Naive thymus-derived CD4-positive, alpha-beta T cell (primary cell): ENCODE data around the gene CEP126. TPM values are rescaled to one million over a fixed set of nuclear protein-coding genes. Genes with fewer than 3 reads are reported as not detected.
"Not testable (repeated sequence)": the region's sequence is repeated elsewhere in the genome, so short reads cannot be mapped to it uniquely, and the experiment has no call there.

Experiments used
- ATAC-seq: fragments of 150-1000 bp; cut with Tn5 transposase; 2 replicates; pipeline ENCODE4 v1.10.0; 2021; ENCODE audit warnings: mild to moderate bottlenecking, moderate library complexity
- CTCF ChIA-PET: fragments of 350-600 bp; sonication (Branson Sonifier 250); formaldehyde crosslinking; loops from one replicate; lab custom pipeline; 2021; ENCODE audit warnings: antibody characterized with exemption; lab: Charles Lee
- POLR2A ChIA-PET: fragments of 350-600 bp; sonication (Branson Sonifier 250); formaldehyde crosslinking; loops from one replicate; lab custom pipeline; 2021; ENCODE audit warnings: antibody characterized with exemption, inconsistent platforms; lab: Charles Lee
- DNase-seq, 9 donors: peaks; one replicate each; pipeline versions ENCODE4 v3.0.0 to v3.0.0-alpha.2; 2020 to 2022; ENCODE audit warnings: mixed read lengths in 1 of 9
- H3K27ac ChIP-seq: one replicate; pipeline ENCODE4 v1.7.0; 2013; ENCODE audit warnings: mild to moderate bottlenecking, low read depth, low read length, moderate library complexity
- H3K27me3 ChIP-seq, 2 donors: one replicate each; pipeline ENCODE4 v1.7.0; 2013; ENCODE audit warnings: low read length in 2 of 2, mild to moderate bottlenecking in 2 of 2, moderate library complexity in 2 of 2; ENCODE audit not compliant: control insufficient read depth in 2 of 2, insufficient read depth in 2 of 2
- H3K36me3 ChIP-seq, 3 experiments: 1 replicate in 2 of 3; 2 replicates in 1 of 3; pipeline ENCODE4 v1.7.0; 2013; ENCODE audit warnings: low read length in 3 of 3, mild to moderate bottlenecking in 3 of 3, moderate library complexity in 1 of 3; ENCODE audit not compliant: insufficient read depth in 3 of 3, control insufficient read depth in 2 of 3
- H3K4me1 ChIP-seq, 2 donors: one replicate each; pipeline ENCODE4 v1.7.0; 2013; ENCODE audit warnings: low read length in 2 of 2, mild to moderate bottlenecking in 2 of 2, moderate library complexity in 1 of 2; ENCODE audit not compliant: control insufficient read depth in 2 of 2, insufficient read depth in 2 of 2
- H3K4me3 ChIP-seq: 2 replicates; pipeline ENCODE4 v1.7.0; 2013; ENCODE audit warnings: mild to moderate bottlenecking, low read length
- H3K9me3 ChIP-seq, 3 experiments: 1 replicate in 2 of 3; 2 replicates in 1 of 3; pipeline ENCODE4 v1.7.0; 2013; ENCODE audit warnings: low read length in 3 of 3; ENCODE audit not compliant: control insufficient read depth in 2 of 3
- H3K27ac Mint-ChIP-seq, 9 donors: one replicate each; pipeline ENCODE4 v1.8.0; 2020 to 2022; ENCODE audit warnings: mixed read lengths in 9 of 9, mild to moderate bottlenecking in 8 of 9, moderate library complexity in 5 of 9, inconsistent platforms in 2 of 9
- H3K27me3 Mint-ChIP-seq, 5 donors: one replicate each; pipeline ENCODE4 v1.8.0; 2021 to 2022; ENCODE audit warnings: mixed read lengths in 5 of 5, mild to moderate bottlenecking in 1 of 5
- H3K36me3 Mint-ChIP-seq, 5 donors: one replicate each; pipeline ENCODE4 v1.8.0; 2020 to 2022; ENCODE audit warnings: mixed read lengths in 5 of 5, mild to moderate bottlenecking in 3 of 5, inconsistent platforms in 1 of 5
- H3K4me1 Mint-ChIP-seq, 7 donors: one replicate each; pipeline ENCODE4 v1.8.0; 2020 to 2022; ENCODE audit warnings: mixed read lengths in 7 of 7, mild to moderate bottlenecking in 3 of 7, inconsistent platforms in 1 of 7
- H3K4me3 Mint-ChIP-seq, 10 donors: one replicate each; pipeline ENCODE4 v1.8.0; 2020 to 2022; ENCODE audit warnings: mild to moderate bottlenecking in 10 of 10, mixed read lengths in 10 of 10, moderate library complexity in 6 of 10, inconsistent platforms in 2 of 10
- H3K9me3 Mint-ChIP-seq, 11 donors: one replicate each; pipeline ENCODE4 v1.8.0; 2020 to 2022; ENCODE audit warnings: mixed read lengths in 11 of 11, mild to moderate bottlenecking in 4 of 11, inconsistent platforms in 1 of 11, moderate library complexity in 1 of 11
- intact Hi-C, 2 donors: fragments of 100-400 bp; cut with micrococcal nuclease; formaldehyde crosslinking; loops; one replicate each; pipeline ENCODE4 v1.15.1; 2023
- polyA plus RNA-seq, 2 donors: library from polyadenylated mRNA; unstranded; fragments of 300-500 nt; fragmentation: Illumina TruSeq; gene quantifications; one replicate each; pipeline ENCODE4 v1.2.3, GENCODE V29; 2021
- total RNA-seq, 6 experiments: library from RNA in 5 of 6; stranded (reverse) in 5 of 6; gene quantifications; 1 replicate in 5 of 6; 2 replicates in 1 of 6; pipeline ENCODE4 v1.2.3 and lab custom pipeline; 2021 to 2026

The CEP126 gene
- total and polyA plus RNA-seq, 7 experiments from 2014 or later = 0.21 to 3.4 (median 1.8) TPM

- no peak for DNase-seq
- ATAC-seq = no peak
- H3K9me3 Mint-ChIP-seq = no peaks in the 10 kb centered on the region
- H3K27me3 Mint-ChIP-seq = no peaks in the 10 kb centered on the region
- no peaks in the 10 kb centered on the region for H3K9me3 ChIP-seq
- ChIA-PET POLR2A (no interaction called here), CTCF (no interaction called here)
- no peaks in the 10 kb centered on the region for H3K27me3 ChIP-seq
- H3K4me3 ChIP-seq = no peak overlapping the region
- no peak overlapping the region for H3K4me3 Mint-ChIP-seq
- no peaks in the 10 kb centered on the region for H3K4me1 ChIP-seq
- H3K27ac Mint-ChIP-seq = no peak overlapping the region
- H3K36me3 Mint-ChIP-seq = peaks cover 0 to 21% (median 9%) of the 10 kb centered on the region in 5 donors
- intact Hi-C loops = no loop called here
- H3K27ac ChIP-seq = no peak overlapping the region
- H3K36me3 ChIP-seq = no peaks in the 10 kb centered on the region
- H3K4me1 Mint-ChIP-seq = no peaks in the 10 kb centered on the region
Observed at GRCh38 chr11:101949680-101950220, 34.9 kb downstream of the CEP126 start.

GRCh38 chr11:101955278-101955677, 40.5 kb downstream of the CEP126 start:
- Histone ChIP-seq H3K4me3 (no peak overlapping the region), H3K9me3 (no peaks in the 10 kb centered on the region), H3K4me1 (no peaks in the 10 kb centered on the region), H3K27ac (no peak overlapping the region), H3K36me3 (no peaks in the 10 kb centered on the region), H3K27me3 (no peaks in the 10 kb centered on the region)
- ChIA-PET POLR2A (no interaction called here), CTCF (no interaction called here)
- ATAC-seq (no peak), DNase-seq (no peak)
- Mint-ChIP-seq H3K4me1 (no peaks in the 10 kb centered on the region), H3K27ac (no peak overlapping the region), H3K9me3 (peaks cover 0 to 2% (median 0%) of the 10 kb centered on the region in 11 donors), H3K4me3 (no peak overlapping the region), H3K27me3 (no peaks in the 10 kb centered on the region), H3K36me3 (peaks cover 0 to 45% (median 29%) of the 10 kb centered on the region in 5 donors)
- intact Hi-C loops = no loop called here

GRCh38 chr11:101955701-101956100, 40.9 kb downstream of the CEP126 start:
- no peaks in the 10 kb centered on the region for H3K9me3 ChIP-seq
- Mint-ChIP-seq H3K4me3 (no peak overlapping the region), H3K27me3 (no peaks in the 10 kb centered on the region), H3K27ac (no peak overlapping the region), H3K36me3 (peaks cover 0 to 46% (median 29%) of the 10 kb centered on the region in 5 donors), H3K9me3 (peaks cover 0 to 2% (median 0%) of the 10 kb centered on the region in 11 donors), H3K4me1 (no peaks in the 10 kb centered on the region)
- POLR2A ChIA-PET = no interaction called here
- no peak overlapping the region for H3K4me3 ChIP-seq
- DNase-seq (no peak), ATAC-seq (no peak)
- no peaks in the 10 kb centered on the region for H3K36me3 ChIP-seq
- intact Hi-C loops = no loop called here
- CTCF ChIA-PET = no interaction called here
- H3K4me1 ChIP-seq = no peaks in the 10 kb centered on the region
- H3K27ac ChIP-seq = no peak overlapping the region
- H3K27me3 ChIP-seq = no peaks in the 10 kb centered on the region

- no peak overlapping the region for H3K27ac ChIP-seq
- Mint-ChIP-seq H3K9me3 (peaks cover 0 to 2% (median 0%) of the 10 kb centered on the region in 11 donors), H3K4me3 (no peak overlapping the region), H3K4me1 (no peaks in the 10 kb centered on the region), H3K36me3 (peaks cover 0 to 57% (median 35%) of the 10 kb centered on the region in 5 donors), H3K27ac (no peak overlapping the region), H3K27me3 (no peaks in the 10 kb centered on the region)
- H3K4me3 ChIP-seq = no peak overlapping the region
- intact Hi-C loops = no loop called here
- H3K27me3 ChIP-seq = no peaks in the 10 kb centered on the region
- POLR2A ChIA-PET = no interaction called here
- CTCF ChIA-PET = no interaction called here
- DNase-seq (no peak), ATAC-seq (no peak)
- no peaks in the 10 kb centered on the region for H3K9me3 ChIP-seq
- H3K4me1 ChIP-seq = no peaks in the 10 kb centered on the region
- H3K36me3 ChIP-seq = no peaks in the 10 kb centered on the region
Observed at GRCh38 chr11:101960231-101960630, 45.4 kb downstream of the CEP126 start.

- H3K27me3 Mint-ChIP-seq, H3K9me3 Mint-ChIP-seq, H3K4me3 Mint-ChIP-seq, ATAC-seq, H3K27ac ChIP-seq, H3K4me1 Mint-ChIP-seq, H3K36me3 ChIP-seq, H3K27me3 ChIP-seq, intact Hi-C loops, DNase-seq, H3K9me3 ChIP-seq, H3K4me3 ChIP-seq, POLR2A ChIA-PET, CTCF ChIA-PET, H3K4me1 ChIP-seq, H3K27ac Mint-ChIP-seq: not testable (repeated sequence)
- peaks cover 0 to 37% (median 22%) of the 10 kb centered on the region in 5 donors for H3K36me3 Mint-ChIP-seq
Observed at GRCh38 chr11:101964200-101964599, 49.4 kb downstream of the CEP126 start.

- intact Hi-C loops = no loop called here
- ATAC-seq (no peak), DNase-seq (no peak)
- Histone ChIP-seq H3K27me3 (no peaks in the 10 kb centered on the region), H3K4me3 (no peak overlapping the region), H3K9me3 (no peaks in the 10 kb centered on the region), H3K27ac (no peak overlapping the region), H3K36me3 (no peaks in the 10 kb centered on the region), H3K4me1 (no peaks in the 10 kb centered on the region)
- H3K4me3 Mint-ChIP-seq = no peak overlapping the region
- ChIA-PET POLR2A (no interaction called here), CTCF (interaction anchor here (0.9 to 1.3 kb wide), 2 partner anchors 111 to 113 kb away, joined by 3 to 6 read pairs; no protein-coding TSS in a partner anchor)
- H3K4me1 Mint-ChIP-seq = no peaks in the 10 kb centered on the region
- H3K9me3 Mint-ChIP-seq = peaks cover 0 to 5% (median 0%) of the 10 kb centered on the region in 11 donors
- H3K36me3 Mint-ChIP-seq = peaks cover 0 to 4% (median 0%) of the 10 kb centered on the region in 5 donors
- H3K27me3 Mint-ChIP-seq = no peaks in the 10 kb centered on the region
- no peak overlapping the region for H3K27ac Mint-ChIP-seq
Observed at GRCh38 chr11:101974255-101974654, 59.4 kb downstream of the CEP126 start.

- ATAC-seq = no peak
- Mint-ChIP-seq H3K4me1 (no peaks in the 10 kb centered on the region), H3K27me3 (no peaks in the 10 kb centered on the region), H3K36me3 (peaks cover 0 to 4% (median 0%) of the 10 kb centered on the region in 5 donors), H3K27ac (no peak overlapping the region), H3K9me3 (peaks cover 0 to 5% (median 0%) of the 10 kb centered on the region in 11 donors), H3K4me3 (no peak overlapping the region)
- ChIA-PET POLR2A (no interaction called here), CTCF (interaction anchor here (0.9 to 1.3 kb wide), 2 partner anchors 111 to 114 kb away, joined by 3 to 6 read pairs; no protein-coding TSS in a partner anchor)
- H3K9me3 ChIP-seq = no peaks in the 10 kb centered on the region
- no peaks in the 10 kb centered on the region for H3K27me3 ChIP-seq
- DNase-seq = no peak
- intact Hi-C loops = no loop called here
- H3K4me1 ChIP-seq = no peaks in the 10 kb centered on the region
- H3K36me3 ChIP-seq = no peaks in the 10 kb centered on the region
- no peak overlapping the region for H3K4me3 ChIP-seq
- H3K27ac ChIP-seq = no peak overlapping the region
Observed at GRCh38 chr11:101974771-101975170, 60.0 kb downstream of the CEP126 start.
